Hematopoietic multipotent progenitor cell (in vitro differentiated cells): Measurements from ENCODE around the gene IL13RA1. TPM values are rescaled to one million over a fixed set of nuclear protein-coding genes. Genes with fewer than 3 reads are reported as not detected.
A peak's percentile ranks its signal among the peaks of the same experiment; 100 is the strongest.
"Not testable (repeated sequence)": the region's sequence is repeated elsewhere in the genome, so short reads cannot be mapped to it uniquely, and the experiment has no call there.

Experiments used
- DNase-seq, 3 donors: peaks; one replicate each; pipeline ENCODE4 v3.0.0-alpha.2; 2011 to 2015; ENCODE audit warnings: low read depth in 2 of 3, low spot score in 2 of 3
- total RNA-seq: library from RNA; depleted of rRNA; stranded (reverse); fragments of >200 nt; gene quantifications from one replicate; pipeline ENCODE4 v1.2.3, GENCODE V29; 2012

The IL13RA1 gene
- total RNA-seq, 1 donor, result 0.81 TPM

GRCh38 chrX:118727686-118728339 lies 407 bp downstream of the IL13RA1 start:
- DNase-seq, result no peak

GRCh38 chrX:118729042-118729652 lies 1.7 kb downstream of the IL13RA1 start:
- no peak for DNase-seq

DNA sequence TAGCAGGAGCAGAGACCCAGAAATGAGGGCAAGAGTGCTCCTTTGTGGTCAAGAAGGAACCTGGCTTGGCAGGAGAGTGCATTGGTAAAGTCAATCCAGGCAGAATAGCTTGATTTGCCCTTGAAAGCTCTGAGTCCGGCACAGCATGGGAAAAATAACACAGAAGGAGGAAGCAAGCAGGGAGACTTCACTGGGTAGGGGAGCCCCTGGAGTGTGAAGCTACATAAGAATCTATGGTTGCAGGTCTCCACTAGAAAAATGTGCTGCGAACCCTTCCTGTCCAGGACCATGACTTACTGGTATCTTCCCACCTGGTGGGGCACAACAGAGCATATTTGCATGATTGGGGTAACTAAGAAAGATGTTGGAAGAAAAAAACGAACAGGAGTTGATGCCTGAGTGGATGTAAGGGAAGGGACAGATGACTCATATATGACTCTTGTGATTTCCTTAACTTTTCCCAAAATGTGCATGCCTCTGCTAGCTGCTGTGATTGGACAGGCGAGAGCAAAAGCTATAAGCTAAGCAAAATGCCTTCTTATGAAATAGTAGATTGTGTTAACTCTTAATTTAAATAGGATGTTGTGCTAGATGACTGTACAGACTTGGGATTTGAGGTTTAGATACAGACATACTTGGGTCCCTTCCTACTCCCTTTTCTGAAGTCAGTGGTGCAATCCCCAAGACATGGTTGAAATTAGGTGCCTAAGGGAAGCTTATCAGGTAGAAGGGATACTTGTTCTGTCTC lies 3.3 kb downstream of the IL13RA1 start:
- DNase-seq, result no peak

DNA sequence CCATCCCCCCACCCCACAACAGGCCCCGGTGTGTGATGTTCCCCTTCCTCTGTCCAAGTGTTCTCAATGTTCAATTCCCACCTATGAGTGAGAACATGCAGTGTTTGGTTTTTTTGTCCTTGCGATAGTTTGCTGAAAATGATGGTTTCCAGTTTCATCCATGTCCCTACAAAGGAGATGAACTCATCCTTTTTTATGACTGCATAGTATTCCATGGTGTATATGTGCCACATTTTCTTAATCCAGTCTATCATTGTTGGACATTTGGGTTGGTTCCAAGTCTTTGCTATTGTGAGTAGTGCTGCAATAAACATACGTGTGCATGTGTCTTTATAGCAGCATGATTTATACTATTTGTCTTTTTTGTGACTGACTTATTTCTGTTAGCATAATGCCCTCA lies 5.1 kb downstream of the IL13RA1 start:
- DNase-seq, result not testable (repeated sequence)

- no peak for DNase-seq
Observed at GRCh38 chrX:118734909-118735308, 7.5 kb downstream of the IL13RA1 start.

GRCh38 chrX:118736394-118737010 lies 9.1 kb downstream of the IL13RA1 start:
- DNase-seq, result no peak

DNA sequence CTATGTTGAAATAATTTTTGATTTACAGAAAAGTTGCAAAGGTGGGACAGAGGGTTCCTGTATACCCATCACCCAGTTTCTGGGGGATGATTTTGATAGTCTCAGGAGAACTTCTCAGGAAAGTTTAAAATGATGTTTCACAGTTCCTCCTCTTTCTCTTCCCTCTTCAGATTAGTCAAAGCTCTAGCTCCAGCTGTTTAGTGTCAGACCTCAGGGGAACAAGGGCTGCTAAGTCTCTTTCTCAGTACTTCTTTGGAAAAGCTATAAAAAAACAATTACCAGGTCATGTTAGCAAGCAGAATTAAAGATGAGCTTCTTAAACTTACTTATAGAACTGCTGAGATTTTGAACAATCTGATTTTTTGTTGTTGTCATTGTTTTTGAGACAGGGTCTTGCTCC lies 12.2 kb downstream of the IL13RA1 start:
- no peak for DNase-seq

GRCh38 chrX:118740276-118740889 lies 13.0 kb downstream of the IL13RA1 start:
- no peak for DNase-seq

DNA sequence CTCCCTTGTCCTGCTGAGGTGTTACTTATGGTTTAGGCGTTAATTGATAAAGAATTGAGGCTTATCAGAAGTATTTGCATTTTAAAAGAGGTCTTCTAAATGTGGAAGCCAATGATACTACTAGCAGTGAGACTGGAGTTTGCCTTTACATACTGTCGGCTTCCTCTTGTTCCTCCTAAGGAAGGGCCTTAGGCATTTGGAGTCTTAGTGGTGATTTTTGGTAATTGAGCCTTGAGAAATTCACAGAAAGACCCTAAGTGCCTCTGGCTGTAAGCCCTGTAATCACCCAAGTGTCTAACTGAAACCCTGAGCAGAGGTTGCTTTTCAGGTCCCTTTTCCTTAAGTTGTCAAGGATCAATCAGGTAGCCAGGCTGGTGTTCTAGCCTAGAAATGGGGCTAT lies 14.8 kb downstream of the IL13RA1 start:
- DNase-seq, result no peak

GRCh38 chrX:118745570-118745969 lies 18.2 kb downstream of the IL13RA1 start:
- no peak for DNase-seq

DNA sequence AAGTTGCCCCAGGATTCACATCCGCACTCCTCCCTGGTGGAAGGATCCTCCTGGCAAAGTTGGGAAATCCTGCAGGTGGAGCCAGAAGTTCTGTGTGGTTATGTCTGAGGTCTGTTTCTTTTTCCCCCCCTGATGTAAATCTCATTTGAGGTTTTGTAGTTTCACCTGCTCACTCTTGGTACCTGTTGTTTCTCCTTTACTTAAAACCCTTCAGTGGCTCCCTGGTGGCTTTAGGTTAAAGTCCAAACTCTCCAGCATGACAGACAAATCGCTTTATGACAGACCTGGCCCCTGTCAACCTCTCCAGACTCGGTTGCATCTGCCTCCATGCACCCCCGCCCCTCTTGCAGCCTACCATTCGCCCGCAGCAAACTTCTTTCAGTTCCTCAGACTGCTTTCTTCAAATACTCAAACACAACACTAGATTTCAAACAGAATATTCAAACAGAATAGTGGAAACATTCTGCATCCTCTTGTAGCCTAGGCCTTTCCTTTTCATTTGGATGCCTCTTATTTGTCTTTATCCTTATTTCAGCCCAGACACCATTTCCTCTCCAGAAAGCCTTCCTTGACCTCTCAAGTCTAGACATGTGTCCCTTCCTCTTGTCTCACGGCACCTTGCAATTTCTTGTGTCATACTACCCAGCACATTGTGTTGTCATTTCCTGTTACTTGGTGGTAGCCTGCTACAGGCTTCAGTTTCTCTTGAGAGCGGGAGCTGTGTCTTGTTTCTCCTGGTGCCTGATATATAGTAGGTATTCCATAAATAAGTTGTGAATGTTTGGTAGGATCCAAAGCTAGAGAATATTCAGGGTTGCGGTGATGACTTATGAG lies 24.8 kb downstream of the IL13RA1 start:
- DNase-seq, result peak in 2 of 3 donors; percentile 1 to 33

- no peak for DNase-seq
Observed at GRCh38 chrX:118755633-118756032, 28.2 kb downstream of the IL13RA1 start.

DNA sequence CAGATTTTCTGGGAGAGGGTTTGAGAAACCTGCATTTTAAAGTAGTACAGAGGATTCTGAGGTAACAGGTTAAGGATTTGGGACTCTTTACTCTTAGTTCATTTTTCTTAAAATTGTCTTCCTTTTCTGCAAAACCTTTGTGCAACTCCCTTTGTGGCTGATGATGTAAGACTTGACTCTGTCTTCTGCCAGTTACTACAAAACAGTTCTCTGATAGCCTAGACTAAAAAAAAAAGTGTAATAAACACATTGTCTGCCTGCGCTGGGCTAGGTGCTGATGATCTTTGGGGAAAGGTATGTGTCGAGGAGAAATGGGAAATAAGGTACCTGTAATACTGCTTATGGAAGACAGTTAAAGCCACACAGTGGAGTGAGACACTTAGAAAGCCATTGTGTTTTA lies 28.7 kb downstream of the IL13RA1 start:
- no peak for DNase-seq

GRCh38 chrX:118758511-118758910 lies 31.1 kb downstream of the IL13RA1 start:
- no peak for DNase-seq

DNA sequence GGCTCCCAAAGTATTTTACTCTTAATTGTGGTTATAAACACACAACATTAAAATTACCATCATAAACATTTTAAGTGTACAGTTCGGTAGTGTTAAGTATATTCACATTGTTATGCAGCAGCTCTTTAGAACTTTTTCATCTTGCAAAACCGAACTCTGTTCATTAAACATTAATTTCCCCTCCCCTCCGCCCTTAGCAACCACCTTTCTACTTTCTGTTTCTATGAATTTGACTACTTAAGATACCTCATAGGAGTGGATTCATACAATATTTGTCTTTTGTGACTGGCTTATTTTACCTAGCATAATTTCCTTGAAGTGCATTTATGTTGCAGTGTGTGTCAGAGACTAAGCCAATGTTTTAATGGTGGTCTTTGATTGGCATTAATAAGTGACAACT lies 32.6 kb downstream of the IL13RA1 start:
- no peak for DNase-seq

- peak in 1 of 3 donors; percentile 16 for DNase-seq
Observed at GRCh38 chrX:118761939-118762707, 34.7 kb downstream of the IL13RA1 start.

- DNase-seq, result no peak
Observed at GRCh38 chrX:118763489-118763888, 36.1 kb downstream of the IL13RA1 start.

DNA sequence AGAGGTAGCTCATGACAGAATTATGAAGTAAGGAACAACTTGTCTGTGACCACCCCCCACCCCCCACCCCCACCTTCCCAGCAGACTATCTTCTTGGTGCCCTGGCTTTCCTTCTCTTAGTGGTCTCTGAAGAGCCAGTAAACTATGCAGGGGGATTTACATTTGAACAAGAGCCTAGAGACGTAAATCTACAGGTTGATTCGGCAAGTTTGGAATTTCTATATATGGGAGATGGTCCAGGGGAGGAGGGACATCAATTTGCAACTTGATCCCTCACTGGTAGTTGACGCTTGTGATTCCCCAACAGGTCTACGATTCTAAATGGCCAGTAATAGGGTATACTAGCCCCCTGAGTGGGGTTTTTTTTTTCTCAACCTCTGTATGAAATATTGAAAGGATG lies 36.7 kb downstream of the IL13RA1 start:
- no peak for DNase-seq

DNA sequence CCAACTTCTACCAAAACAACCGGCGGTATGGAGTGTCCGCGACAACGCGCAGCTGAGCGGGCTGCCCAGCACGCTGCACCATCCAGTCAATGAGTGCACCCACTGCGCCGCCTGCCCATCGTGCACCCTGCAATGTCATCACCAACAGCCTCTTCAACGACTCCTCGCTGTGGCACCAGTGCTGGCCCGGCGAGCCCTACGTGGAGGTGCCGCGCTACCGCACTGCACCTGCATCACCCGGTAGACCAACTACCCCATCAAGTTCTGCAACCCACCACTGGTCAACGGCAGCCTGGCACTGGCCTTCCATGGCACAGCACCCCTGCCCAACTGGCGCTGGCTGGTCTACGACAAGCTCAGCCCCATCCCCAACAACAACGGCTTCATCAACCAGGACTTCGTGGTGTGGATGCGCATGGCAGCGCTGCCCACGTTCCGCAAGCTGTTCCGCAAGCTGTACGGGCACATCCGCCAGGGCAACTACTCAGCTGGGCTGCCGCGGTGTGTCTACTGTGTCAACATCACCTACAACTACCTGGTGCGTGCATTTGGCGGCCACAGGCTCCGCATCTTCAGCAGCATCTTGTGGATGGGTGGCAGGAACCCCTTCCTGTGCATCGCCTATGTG lies 42.8 kb downstream of the IL13RA1 start:
- DNase-seq, result no peak
